Astrocyte (in vitro differentiated cells and primary cell): Measurements from ENCODE around the gene IBTK.

Experiments used
- CTCF ChIP-seq: IDR thresholded peaks from 2 replicates; pipeline ENCODE4 v1.5.1; 2011; ENCODE audit warnings: low read depth, mild to moderate bottlenecking, inconsistent platforms, low read length, moderate library complexity; ENCODE audit not compliant: insufficient read depth
- EZH2 ChIP-seq: IDR thresholded peaks from 2 replicates; pipeline ENCODE4 v1.6.1; 2012; ENCODE audit warnings: mild to moderate bottlenecking, low read length, inconsistent platforms; ENCODE audit not compliant: insufficient read depth

DNA sequence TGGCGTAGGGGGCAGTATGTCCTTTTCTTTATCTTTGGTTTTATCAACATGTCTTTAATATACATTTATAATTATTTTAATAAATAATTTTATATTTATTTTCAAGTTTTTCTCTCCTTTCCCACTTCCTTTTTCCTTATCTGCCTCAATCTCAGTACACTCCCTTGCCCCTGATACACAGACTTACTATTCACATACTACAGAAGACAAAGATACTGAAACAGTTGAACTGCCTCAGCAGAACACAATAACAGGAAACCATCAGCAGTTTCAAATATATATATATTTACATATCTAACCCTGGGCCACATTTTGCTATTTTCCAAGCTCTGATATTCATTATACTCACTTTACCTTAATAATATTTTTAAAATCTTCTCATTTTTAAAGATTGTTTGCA lies 19.8 kb downstream of the IBTK start:
- TF ChIP-seq EZH2 (no peak), CTCF (no peak)
